MM.1S (cell line): ENCODE results near the gene SORBS2.

ENCODE experiments used
- EZH2 ChIP-seq: fragments of 300-600 bp; sonication (generic); optimal IDR thresholded peaks from 2 replicates; pipeline ENCODE3; 2017; ENCODE audit warnings: low read depth, mild to moderate bottlenecking, antibody characterized with exemption, low read length, mixed read lengths
- EZH2phosphoT487 ChIP-seq: fragments of 300-600 bp; sonication (generic); IDR thresholded peaks from 2 replicates; pipeline ENCODE4 v1.6.1; 2018; ENCODE audit warnings: antibody characterized with exemption, low read length
- TF ChIP-seq, protein P1 (sequence below): fragments of 300-600 bp; sonication (generic); IDR thresholded peaks from 2 replicates; pipeline ENCODE4 v1.5.1; 2016; ENCODE audit warnings: antibody characterized with exemption, low read length, mixed read lengths

DNA sequence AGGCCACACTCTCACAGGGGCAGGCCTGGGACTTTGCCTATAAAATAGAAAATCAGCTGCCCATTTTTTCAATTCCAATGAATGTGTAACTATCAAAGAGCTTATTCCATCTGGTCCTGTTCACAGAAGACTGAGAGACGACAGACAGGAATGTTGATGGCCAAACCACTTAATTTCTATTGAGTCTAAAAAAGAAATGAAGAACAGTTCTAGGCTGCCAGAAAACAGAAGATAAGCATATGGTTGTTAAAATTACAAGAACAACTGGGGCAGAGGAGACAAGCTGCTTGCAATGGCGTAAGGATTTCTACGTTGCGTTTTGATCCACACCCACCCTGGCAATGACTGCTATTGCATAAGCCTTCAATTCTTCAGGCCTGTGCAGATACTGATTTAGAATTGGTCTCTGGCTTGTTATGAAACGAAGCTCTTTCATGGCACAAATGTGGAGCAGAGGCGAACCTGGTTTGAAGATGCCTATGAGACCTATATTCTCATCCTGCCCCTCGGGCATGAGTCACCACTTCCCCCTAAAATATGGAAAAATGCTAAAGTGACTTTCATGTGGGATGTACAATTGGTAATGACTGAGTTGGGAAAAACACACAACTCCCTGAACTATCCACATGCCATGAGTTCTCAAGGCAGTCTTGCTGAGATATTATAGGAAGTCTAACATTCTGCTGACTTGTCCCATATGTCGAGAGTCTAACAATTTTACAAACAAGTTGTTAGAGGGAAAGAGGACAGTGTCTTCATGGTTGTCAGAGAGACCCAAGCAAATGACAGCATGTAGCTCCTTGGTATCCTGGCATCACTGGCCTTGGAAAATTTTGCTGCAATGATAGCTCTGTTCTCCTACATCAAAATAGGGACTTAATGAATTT, 37.9 kb upstream of the SORBS2 start:
- TF ChIP-seq EZH2 = no peak
- TF ChIP-seq, protein P1, sequence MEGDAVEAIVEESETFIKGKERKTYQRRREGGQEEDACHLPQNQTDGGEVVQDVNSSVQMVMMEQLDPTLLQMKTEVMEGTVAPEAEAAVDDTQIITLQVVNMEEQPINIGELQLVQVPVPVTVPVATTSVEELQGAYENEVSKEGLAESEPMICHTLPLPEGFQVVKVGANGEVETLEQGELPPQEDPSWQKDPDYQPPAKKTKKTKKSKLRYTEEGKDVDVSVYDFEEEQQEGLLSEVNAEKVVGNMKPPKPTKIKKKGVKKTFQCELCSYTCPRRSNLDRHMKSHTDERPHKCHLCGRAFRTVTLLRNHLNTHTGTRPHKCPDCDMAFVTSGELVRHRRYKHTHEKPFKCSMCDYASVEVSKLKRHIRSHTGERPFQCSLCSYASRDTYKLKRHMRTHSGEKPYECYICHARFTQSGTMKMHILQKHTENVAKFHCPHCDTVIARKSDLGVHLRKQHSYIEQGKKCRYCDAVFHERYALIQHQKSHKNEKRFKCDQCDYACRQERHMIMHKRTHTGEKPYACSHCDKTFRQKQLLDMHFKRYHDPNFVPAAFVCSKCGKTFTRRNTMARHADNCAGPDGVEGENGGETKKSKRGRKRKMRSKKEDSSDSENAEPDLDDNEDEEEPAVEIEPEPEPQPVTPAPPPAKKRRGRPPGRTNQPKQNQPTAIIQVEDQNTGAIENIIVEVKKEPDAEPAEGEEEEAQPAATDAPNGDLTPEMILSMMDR = no peak
- no peak for TF ChIP-seq EZH2phosphoT487
